GM12878 (cell line): Measurements from ENCODE around the gene FSTL4.

Experiments
- CTCF ChIP-seq, 3 experiments: IDR thresholded peaks in 2 of 3; conservative IDR thresholded peaks in 1 of 3; 2 replicates each; pipeline ENCODE4 v1.5.1; 2011; ENCODE audit warnings: low read depth in 3 of 3, low read length in 3 of 3, mild to moderate bottlenecking in 3 of 3, control low read depth in 2 of 3, moderate library complexity in 2 of 3, inconsistent platforms in 1 of 3, mixed read lengths in 1 of 3; ENCODE audit not compliant: control insufficient read depth in 2 of 3, insufficient read depth in 1 of 3; ENCODE audit errors: extremely low read depth in 1 of 3
- ELK1 ChIP-seq: IDR thresholded peaks from 2 replicates; pipeline ENCODE4 v1.6.1; 2012; ENCODE audit warnings: low read depth, low read length, improper control_type of control experiment
- EZH2 ChIP-seq: IDR thresholded peaks from 2 replicates; pipeline ENCODE4 v1.6.1; 2012; ENCODE audit warnings: low read depth, mild to moderate bottlenecking, control low read depth, inconsistent platforms, low read length, borderline replicate concordance; ENCODE audit not compliant: control insufficient read depth
- JUNB ChIP-seq: IDR thresholded peaks from 2 replicates; pipeline ENCODE4 v1.6.1; 2016; ENCODE audit warnings: antibody characterized with exemption, mild to moderate bottlenecking
- MYC ChIP-seq: IDR thresholded peaks from 2 replicates; pipeline ENCODE4 v1.6.1; 2011; ENCODE audit warnings: mild to moderate bottlenecking, low read length, moderate library complexity, inconsistent platforms; ENCODE audit not compliant: insufficient read depth, insufficient replicate concordance, insufficient read length, severe bottlenecking
- POLR2A ChIP-seq: IDR thresholded peaks from 2 replicates; pipeline ENCODE4 v1.6.1; 2011; ENCODE audit warnings: low read depth, mild to moderate bottlenecking, low read length
- SRF ChIP-seq, 2 experiments: IDR thresholded peaks; 2 replicates each; pipeline ENCODE4 v1.6.1; 2011; ENCODE audit warnings: low read depth in 2 of 2, low read length in 2 of 2, mild to moderate bottlenecking in 1 of 2, moderate library complexity in 1 of 2
- ZNF274 ChIP-seq: IDR thresholded peaks from one replicate; pipeline ENCODE4 v1.8.0; 2011; ENCODE audit not compliant: insufficient read length, insufficient read depth
- ZNF592 ChIP-seq: fragments of 450-650 bp; IDR thresholded peaks from 2 replicates; pipeline ENCODE4 v1.6.1; 2017; ENCODE audit warnings: mild to moderate bottlenecking, moderate library complexity
- TF ChIP-seq, protein P1 (sequence below): IDR thresholded peaks from 2 replicates; pipeline ENCODE4 v1.6.1; 2011; ENCODE audit warnings: mild to moderate bottlenecking, low read depth, low read length, moderate library complexity; ENCODE audit not compliant: insufficient replicate concordance

GRCh38 chr5:133392448-133392847 lies 219.9 kb downstream of the FSTL4 start:
- TF ChIP-seq CTCF (IDR thresholded peaks at IDR 0.05 in 2 of 3, conservative IDR thresholded peaks at IDR 0.05 in 1 of 3; ENCODE audit: control insufficient read depth in 2 of 3, extremely low read depth in 1 of 3, insufficient read depth in 1 of 3, low read depth in 3 of 3, low read length in 3 of 3), result no peak
- TF ChIP-seq, protein P1, sequence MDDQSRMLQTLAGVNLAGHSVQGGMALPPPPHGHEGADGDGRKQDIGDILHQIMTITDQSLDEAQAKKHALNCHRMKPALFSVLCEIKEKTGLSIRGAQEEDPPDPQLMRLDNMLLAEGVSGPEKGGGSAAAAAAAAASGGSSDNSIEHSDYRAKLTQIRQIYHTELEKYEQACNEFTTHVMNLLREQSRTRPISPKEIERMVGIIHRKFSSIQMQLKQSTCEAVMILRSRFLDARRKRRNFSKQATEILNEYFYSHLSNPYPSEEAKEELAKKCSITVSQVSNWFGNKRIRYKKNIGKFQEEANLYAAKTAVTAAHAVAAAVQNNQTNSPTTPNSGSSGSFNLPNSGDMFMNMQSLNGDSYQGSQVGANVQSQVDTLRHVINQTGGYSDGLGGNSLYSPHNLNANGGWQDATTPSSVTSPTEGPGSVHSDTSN, result no peak
- no peak for TF ChIP-seq ZNF592
- no peak for TF ChIP-seq EZH2
- no peak for TF ChIP-seq JUNB
- TF ChIP-seq MYC, result no peak
- TF ChIP-seq POLR2A, result no peak
- no peak for TF ChIP-seq ELK1
- TF ChIP-seq ZNF274, result no peak
- no peak for TF ChIP-seq SRF (IDR thresholded peaks at IDR 0.05; ENCODE audit: low read depth in 2 of 2, low read length in 2 of 2)
